IPS DF 4.7 (cell line): ENCODE data around the gene GPATCH8.
"Not testable (repeated sequence)": the region's sequence is repeated elsewhere in the genome, so short reads cannot be mapped to it uniquely, and the experiment has no call there.

ENCODE experiments used
- DNase-seq: peaks from one replicate; pipeline ENCODE4 v3.0.0-alpha.2; 2013; ENCODE audit warnings: low spot score; ENCODE audit errors: extremely low read depth

Gene GPATCH8

GRCh38 chr17:44527954-44528353, 24.7 kb upstream of the GPATCH8 start:
- no peak for DNase-seq

GRCh38 chr17:44527102-44527501, 23.9 kb upstream of the GPATCH8 start:
- no peak for DNase-seq

- no peak for DNase-seq
Observed at GRCh38 chr17:44523672-44523972, 20.4 kb upstream of the GPATCH8 start.

GRCh38 chr17:44522883-44523671, 19.9 kb upstream of the GPATCH8 start:
- no peak for DNase-seq

- DNase-seq = no peak
Observed at GRCh38 chr17:44518032-44518431, 14.8 kb upstream of the GPATCH8 start.

GRCh38 chr17:44511241-44512134, 8.3 kb upstream of the GPATCH8 start:
- DNase-seq = peak; percentile 90

- DNase-seq = not testable (repeated sequence)
Observed at GRCh38 chr17:44506939-44507604, 3.9 kb upstream of the GPATCH8 start.

- no peak for DNase-seq
Observed at GRCh38 chr17:44502598-44503146, 534 bp downstream of the GPATCH8 start.

- DNase-seq = no peak
Observed at GRCh38 chr17:44501866-44502375, 1.3 kb downstream of the GPATCH8 start.

GRCh38 chr17:44499722-44500121, 3.5 kb downstream of the GPATCH8 start:
- no peak for DNase-seq

GRCh38 chr17:44496815-44497214, 6.4 kb downstream of the GPATCH8 start:
- DNase-seq = no peak

GRCh38 chr17:44493339-44493738, 9.9 kb downstream of the GPATCH8 start:
- no peak for DNase-seq

GRCh38 chr17:44492706-44493272, 10.4 kb downstream of the GPATCH8 start:
- no peak for DNase-seq

GRCh38 chr17:44489581-44489980, 13.6 kb downstream of the GPATCH8 start:
- no peak for DNase-seq

- no peak for DNase-seq
Observed at GRCh38 chr17:44487170-44487569, 16.0 kb downstream of the GPATCH8 start.

- no peak for DNase-seq
Observed at GRCh38 chr17:44473367-44473766, 29.8 kb downstream of the GPATCH8 start.

- DNase-seq = no peak
Observed at GRCh38 chr17:44469676-44470075, 33.5 kb downstream of the GPATCH8 start.

- DNase-seq = no peak
Observed at GRCh38 chr17:44467108-44467507, 36.1 kb downstream of the GPATCH8 start.

GRCh38 chr17:44466339-44466738, 36.9 kb downstream of the GPATCH8 start:
- no peak for DNase-seq

GRCh38 chr17:44465897-44466296, 37.3 kb downstream of the GPATCH8 start:
- DNase-seq = no peak

- no peak for DNase-seq
Observed at GRCh38 chr17:44465276-44465675, 37.9 kb downstream of the GPATCH8 start.
